ENCODE measurements around the gene MLH1.
"Not testable (repeated sequence)": the region's sequence is repeated elsewhere in the genome, so short reads cannot be mapped to it uniquely, and the experiment has no call there.

Gene MLH1

DNA sequence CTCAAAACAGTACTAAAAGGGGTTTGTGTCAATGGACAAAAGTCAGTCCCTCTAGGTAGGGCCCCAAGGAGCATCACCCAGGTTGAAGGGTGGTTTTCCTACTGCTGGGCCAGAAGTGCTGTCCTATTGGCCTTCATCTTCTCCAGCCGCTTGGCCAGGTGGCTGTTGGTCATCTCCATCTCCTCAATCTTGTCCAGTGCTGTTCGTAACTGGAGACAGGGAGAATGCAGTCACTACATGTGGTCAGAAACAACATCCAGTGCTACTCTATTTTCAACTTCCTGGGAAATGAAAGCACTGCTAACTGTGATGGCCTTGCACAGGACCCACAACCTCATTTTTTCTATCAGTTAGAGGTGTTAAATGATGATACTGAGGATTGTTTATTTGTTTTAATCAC, 60.4 kb downstream of the MLH1 start:
- Mint-ChIP-seq H3K27ac (ENCODE audit: low read depth) (no peak overlapping the region), H3K4me3 (no peak overlapping the region), H3K27me3 (no peaks in the 10 kb centered on the region), H3K9me3 (no peaks in the 10 kb centered on the region), H3K4me1 (no peaks in the 10 kb centered on the region), H3K36me3 (ENCODE audit: insufficient read depth) (peaks cover 47% of the 10 kb centered on the region)
- DNase-seq (ENCODE audit: low spot score in 2 of 2) (no peak), ATAC-seq (replicated peaks; ENCODE audit: extremely low read depth, poor library complexity, severe bottlenecking) (no peak)

DNA sequence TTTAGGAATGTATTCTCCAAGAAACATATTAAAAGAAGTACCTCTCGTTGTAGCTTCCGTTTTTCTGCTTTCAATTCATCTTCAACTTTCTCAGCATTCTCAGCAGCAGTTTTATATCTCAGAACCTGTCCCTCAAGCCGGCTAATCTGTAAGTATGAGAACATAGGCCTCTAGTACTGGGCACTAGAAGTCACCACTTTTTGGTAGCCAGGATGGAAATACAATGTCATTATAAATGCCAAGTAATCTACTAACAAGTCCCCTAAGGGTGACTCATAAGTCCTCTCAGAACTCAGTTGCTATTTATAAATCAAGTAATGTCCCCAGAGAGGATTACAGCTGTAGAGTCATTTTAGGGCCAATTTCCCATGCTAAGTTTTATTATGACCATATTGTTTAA, 61.1 kb downstream of the MLH1 start:
- H3K27me3 Mint-ChIP-seq = no peaks in the 10 kb centered on the region
- no peak overlapping the region for H3K4me3 Mint-ChIP-seq
- no peak for ATAC-seq (replicated peaks; ENCODE audit: extremely low read depth, poor library complexity, severe bottlenecking)
- H3K9me3 Mint-ChIP-seq = no peaks in the 10 kb centered on the region
- H3K36me3 Mint-ChIP-seq (ENCODE audit: insufficient read depth) = peaks cover 43% of the 10 kb centered on the region
- H3K27ac Mint-ChIP-seq (ENCODE audit: low read depth) = no peak overlapping the region
- H3K4me1 Mint-ChIP-seq = no peaks in the 10 kb centered on the region
- no peak for DNase-seq (ENCODE audit: low spot score in 2 of 2)

DNA sequence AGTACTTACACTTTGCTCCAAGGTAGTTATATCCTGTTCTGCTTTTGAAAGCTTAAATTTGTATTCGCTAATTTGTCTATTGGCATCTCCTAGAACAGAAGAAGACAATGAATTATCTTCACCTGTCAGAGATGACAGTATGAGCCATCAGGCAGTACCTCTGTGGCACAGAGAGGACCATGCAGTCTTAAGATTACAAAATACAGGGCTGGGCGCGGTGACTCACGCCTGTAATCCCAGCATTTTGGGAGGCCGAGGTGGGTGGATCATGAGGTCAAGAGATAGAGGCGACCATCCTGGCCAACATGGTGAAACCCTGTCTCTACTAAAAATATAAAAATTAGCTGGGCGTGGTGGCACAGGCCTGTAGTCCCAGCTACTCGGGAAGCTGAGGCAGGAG, 61.8 kb downstream of the MLH1 start:
- DNase-seq (ENCODE audit: low spot score in 2 of 2); ATAC-seq (replicated peaks; ENCODE audit: extremely low read depth, poor library complexity, severe bottlenecking); H3K27me3 Mint-ChIP-seq; H3K9me3 Mint-ChIP-seq; H3K4me3 Mint-ChIP-seq; H3K27ac Mint-ChIP-seq (ENCODE audit: low read depth); H3K4me1 Mint-ChIP-seq: not testable (repeated sequence)
- peaks cover 37% of the 10 kb centered on the region for H3K36me3 Mint-ChIP-seq (ENCODE audit: insufficient read depth)

DNA sequence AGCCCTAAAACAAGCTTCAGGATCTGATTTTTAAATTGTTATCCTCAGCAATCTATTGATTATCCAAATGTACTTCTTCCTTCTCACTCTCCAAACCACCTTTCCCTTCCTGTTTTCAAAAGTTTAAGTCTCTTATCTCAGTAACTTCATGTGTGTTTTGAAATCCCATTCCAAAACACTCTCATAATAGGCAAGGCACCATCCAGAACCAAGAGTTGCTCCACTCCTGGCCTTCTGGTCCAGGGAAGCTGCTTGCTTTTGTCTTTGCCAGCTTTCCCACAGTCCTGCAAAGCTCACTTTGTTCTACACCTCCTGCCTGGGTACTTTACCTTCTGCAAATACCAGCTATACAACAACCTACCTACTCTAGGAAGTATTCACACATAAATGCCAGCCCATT, 63.5 kb downstream of the MLH1 start:
- H3K4me1 Mint-ChIP-seq = no peaks in the 10 kb centered on the region
- no peaks in the 10 kb centered on the region for H3K27me3 Mint-ChIP-seq
- no peaks in the 10 kb centered on the region for H3K9me3 Mint-ChIP-seq
- peaks cover 29% of the 10 kb centered on the region for H3K36me3 Mint-ChIP-seq (ENCODE audit: insufficient read depth)
- no peak overlapping the region for H3K4me3 Mint-ChIP-seq
- peak overlapping the region; percentile 56 for H3K27ac Mint-ChIP-seq (ENCODE audit: low read depth)
- ATAC-seq (replicated peaks; ENCODE audit: extremely low read depth, poor library complexity, severe bottlenecking) = no peak
- no peak for DNase-seq (ENCODE audit: low spot score in 2 of 2)

DNA sequence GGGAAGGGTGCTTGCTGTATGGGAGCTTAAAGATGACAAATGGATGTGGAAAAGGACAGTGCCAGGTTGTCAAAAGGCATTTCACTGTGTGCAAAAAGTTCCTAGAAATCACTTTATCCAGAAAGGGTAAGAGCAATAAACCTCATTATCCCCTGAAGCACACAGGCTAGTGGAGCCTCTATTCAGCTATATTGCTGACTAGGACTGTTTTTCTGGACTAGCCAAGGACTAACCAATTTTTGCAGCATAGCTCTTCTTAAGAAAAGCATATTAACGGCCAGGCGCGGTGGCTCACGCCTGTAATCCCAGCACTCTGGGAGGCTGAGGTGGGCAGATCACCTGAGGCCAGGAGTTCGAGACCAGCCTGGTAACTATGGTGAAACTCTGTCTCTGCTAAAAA, 64.8 kb downstream of the MLH1 start:
- H3K27ac Mint-ChIP-seq (ENCODE audit: low read depth) = no peak overlapping the region
- no peaks in the 10 kb centered on the region for H3K4me1 Mint-ChIP-seq
- H3K27me3 Mint-ChIP-seq = no peaks in the 10 kb centered on the region
- H3K9me3 Mint-ChIP-seq = no peaks in the 10 kb centered on the region
- peaks cover 34% of the 10 kb centered on the region for H3K36me3 Mint-ChIP-seq (ENCODE audit: insufficient read depth)
- ATAC-seq (replicated peaks; ENCODE audit: extremely low read depth, poor library complexity, severe bottlenecking) (no peak), DNase-seq (ENCODE audit: low spot score in 2 of 2) (no peak)
- no peak overlapping the region for H3K4me3 Mint-ChIP-seq

DNA sequence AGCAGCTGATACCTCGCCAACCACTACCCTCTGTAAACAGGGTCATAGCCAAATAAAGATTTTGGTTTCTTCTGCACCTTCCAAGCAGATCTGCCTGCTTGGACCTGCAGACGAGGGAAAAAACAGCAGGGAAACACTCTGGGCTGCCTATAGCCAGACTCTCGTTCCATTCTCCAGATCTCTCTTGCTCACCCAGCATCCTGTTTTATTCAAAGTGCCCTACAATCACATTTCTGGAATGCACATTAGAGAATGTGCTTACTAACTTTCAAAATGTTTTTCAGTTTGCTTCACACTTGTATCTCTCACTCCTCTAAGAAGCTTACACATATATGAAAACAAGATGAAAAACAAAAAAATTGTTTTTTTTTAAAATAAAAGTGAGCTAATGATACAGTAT, 71.4 kb downstream of the MLH1 start:
- Mint-ChIP-seq H3K27me3 (no peaks in the 10 kb centered on the region), H3K36me3 (ENCODE audit: insufficient read depth) (peaks cover 23% of the 10 kb centered on the region), H3K4me1 (peaks cover 5% of the 10 kb centered on the region), H3K4me3 (no peak overlapping the region), H3K9me3 (no peaks in the 10 kb centered on the region), H3K27ac (ENCODE audit: low read depth) (no peak overlapping the region)
- no peak for DNase-seq (ENCODE audit: low spot score in 2 of 2)
- no peak for ATAC-seq (replicated peaks; ENCODE audit: extremely low read depth, poor library complexity, severe bottlenecking)

DNA sequence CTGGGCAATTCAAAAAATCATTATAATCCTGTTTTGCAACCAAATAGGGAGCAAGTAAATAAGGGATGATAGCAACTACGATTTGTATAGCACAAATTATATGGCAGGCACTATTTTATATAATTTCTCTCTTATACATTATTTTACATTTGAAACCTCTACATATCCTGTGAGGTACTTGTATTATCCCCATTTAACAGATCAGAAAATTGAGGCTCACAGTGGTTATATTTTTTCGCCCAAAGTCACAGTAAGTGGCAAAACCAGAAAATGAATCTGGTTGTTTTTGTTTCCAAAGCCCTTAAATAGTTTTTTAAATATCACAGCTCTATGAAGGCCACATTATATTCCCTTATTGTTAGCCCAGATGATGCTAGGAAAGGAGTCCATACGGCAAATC, 74.3 kb downstream of the MLH1 start:
- no peak for DNase-seq (ENCODE audit: low spot score in 2 of 2)
- H3K9me3 Mint-ChIP-seq = no peaks in the 10 kb centered on the region
- no peak for ATAC-seq (replicated peaks; ENCODE audit: extremely low read depth, poor library complexity, severe bottlenecking)
- peaks cover 13% of the 10 kb centered on the region for H3K36me3 Mint-ChIP-seq (ENCODE audit: insufficient read depth)
- H3K27me3 Mint-ChIP-seq = no peaks in the 10 kb centered on the region
- H3K4me1 Mint-ChIP-seq = peaks cover 5% of the 10 kb centered on the region
- no peak overlapping the region for H3K4me3 Mint-ChIP-seq
- H3K27ac Mint-ChIP-seq (ENCODE audit: low read depth) = no peak overlapping the region

DNA sequence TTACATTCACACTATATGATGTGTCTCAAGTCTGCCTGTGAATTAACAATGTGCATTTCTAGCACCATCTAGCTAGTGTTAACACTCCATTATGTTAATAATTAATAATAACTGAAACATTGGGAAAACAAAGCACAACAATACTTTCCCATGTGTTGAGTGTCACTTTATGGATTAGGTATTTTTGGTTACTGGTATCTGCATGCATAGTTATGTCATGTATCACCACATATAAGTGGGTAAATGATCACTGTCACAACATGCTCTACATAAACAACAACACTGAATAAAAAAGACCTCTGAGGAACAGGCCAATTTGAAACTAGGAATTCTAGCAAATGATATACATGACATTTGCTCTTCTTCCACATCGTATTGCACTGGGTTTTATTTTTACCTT, 74.7 kb downstream of the MLH1 start:
- H3K36me3 Mint-ChIP-seq (ENCODE audit: insufficient read depth) = peaks cover 9% of the 10 kb centered on the region
- no peak for ATAC-seq (replicated peaks; ENCODE audit: extremely low read depth, poor library complexity, severe bottlenecking)

DNA sequence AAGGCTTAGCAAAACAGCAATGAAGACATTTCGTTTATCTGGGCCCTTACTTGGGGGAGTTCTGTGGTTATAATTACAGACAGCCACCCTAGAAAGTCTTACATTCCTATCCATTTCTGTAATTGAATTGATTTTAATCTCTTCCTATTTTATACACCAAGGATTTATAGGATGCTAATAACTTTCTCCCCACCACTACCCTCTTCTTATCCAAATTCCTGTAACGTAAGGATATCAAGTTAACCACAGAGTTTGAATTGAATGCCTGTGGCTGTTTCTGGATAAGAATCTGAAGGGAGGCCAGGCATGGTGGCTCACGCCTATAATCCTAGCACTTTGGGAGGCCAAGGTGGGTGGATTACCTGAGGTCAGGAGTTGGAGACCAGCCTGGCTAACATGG, 78.6 kb downstream of the MLH1 start:
- Mint-ChIP-seq H3K36me3 (ENCODE audit: insufficient read depth) (peaks cover 15% of the 10 kb centered on the region), H3K4me1 (no peaks in the 10 kb centered on the region), H3K27me3 (no peaks in the 10 kb centered on the region), H3K27ac (ENCODE audit: low read depth) (no peak overlapping the region), H3K4me3 (no peak overlapping the region), H3K9me3 (no peaks in the 10 kb centered on the region)
- DNase-seq (ENCODE audit: low spot score in 2 of 2) = no peak
- ATAC-seq (replicated peaks; ENCODE audit: extremely low read depth, poor library complexity, severe bottlenecking) = no peak

More for the DNA sequence above, 74.7 kb downstream of the MLH1 start:
- Mint-ChIP-seq H3K4me3 (no peak overlapping the region), H3K4me1 (peaks cover 5% of the 10 kb centered on the region), H3K27me3 (no peaks in the 10 kb centered on the region), H3K9me3 (no peaks in the 10 kb centered on the region), H3K27ac (ENCODE audit: low read depth) (no peak overlapping the region)
- DNase-seq (ENCODE audit: low spot score in 2 of 2) = no peak

DNA sequence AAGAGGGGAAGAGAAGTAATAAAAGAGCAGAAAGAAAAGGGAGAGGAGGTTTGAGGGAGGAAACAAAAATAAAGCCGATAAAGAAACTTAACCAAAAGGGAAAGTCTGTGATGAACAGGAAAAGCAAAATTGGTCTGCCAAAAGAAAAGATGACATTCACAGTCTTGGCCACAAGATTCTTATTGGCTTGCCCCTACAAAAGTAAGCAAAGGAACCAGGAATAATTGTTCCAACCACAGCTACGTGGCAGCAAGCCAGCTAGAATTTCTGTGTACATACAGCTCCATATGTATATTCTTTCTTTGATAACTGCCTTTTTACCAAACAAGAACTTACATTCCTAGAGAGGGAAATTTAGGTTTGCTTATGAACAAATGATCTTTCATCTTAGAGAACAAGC, 79.6 kb downstream of the MLH1 start:
- DNase-seq (ENCODE audit: low spot score in 2 of 2) = no peak
- no peak overlapping the region for H3K4me3 Mint-ChIP-seq
- H3K9me3 Mint-ChIP-seq = no peaks in the 10 kb centered on the region
- H3K27ac Mint-ChIP-seq (ENCODE audit: low read depth) = no peak overlapping the region
- peaks cover 15% of the 10 kb centered on the region for H3K36me3 Mint-ChIP-seq (ENCODE audit: insufficient read depth)
- no peak for ATAC-seq (replicated peaks; ENCODE audit: extremely low read depth, poor library complexity, severe bottlenecking)
- H3K4me1 Mint-ChIP-seq = no peaks in the 10 kb centered on the region
- no peaks in the 10 kb centered on the region for H3K27me3 Mint-ChIP-seq

DNA sequence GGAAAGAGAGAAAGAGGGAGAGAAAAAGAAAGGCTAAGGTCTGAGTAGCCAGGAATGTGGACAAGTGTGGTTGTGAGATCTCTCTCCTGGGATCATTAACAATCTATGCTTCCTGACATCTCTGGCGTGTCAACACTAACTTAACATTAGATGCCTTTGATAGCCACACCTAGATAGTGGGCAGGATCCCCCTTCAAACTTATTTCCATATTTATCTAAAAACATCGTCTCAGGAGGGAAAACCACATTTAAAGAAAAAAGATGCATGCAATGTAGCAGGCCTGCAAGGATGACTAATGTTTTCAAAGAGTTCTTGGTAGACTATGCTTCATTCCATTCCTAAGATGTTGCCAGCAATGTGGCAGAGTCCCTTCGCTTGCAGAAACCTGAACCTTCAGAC, 80.9 kb downstream of the MLH1 start:
- ATAC-seq (replicated peaks; ENCODE audit: extremely low read depth, poor library complexity, severe bottlenecking) (no peak), DNase-seq (ENCODE audit: low spot score in 2 of 2) (no peak)
- Mint-ChIP-seq H3K36me3 (ENCODE audit: insufficient read depth) (peaks cover 16% of the 10 kb centered on the region), H3K9me3 (no peaks in the 10 kb centered on the region), H3K27me3 (no peaks in the 10 kb centered on the region), H3K4me1 (no peaks in the 10 kb centered on the region), H3K27ac (ENCODE audit: low read depth) (no peak overlapping the region), H3K4me3 (no peak overlapping the region)

DNA sequence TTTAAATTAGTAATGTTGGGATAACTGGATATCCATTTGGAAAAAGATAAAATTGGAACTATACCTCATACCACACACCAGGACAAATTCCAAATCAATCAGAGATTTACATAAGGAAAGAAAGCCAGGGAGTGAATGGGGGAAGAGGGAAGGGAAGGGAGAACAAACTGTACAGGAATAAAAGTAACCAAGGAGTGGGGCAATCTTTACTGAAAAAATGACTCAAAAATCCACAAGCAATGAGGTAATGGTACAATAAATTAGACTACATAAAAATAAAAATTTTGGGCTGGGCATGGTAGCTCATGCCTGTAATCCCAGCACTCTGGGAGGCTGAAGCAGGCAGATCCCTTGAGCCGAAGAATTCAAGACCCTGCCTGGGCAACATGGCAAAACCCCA, 82.6 kb downstream of the MLH1 start:
- H3K27ac Mint-ChIP-seq (ENCODE audit: low read depth) = peak overlapping the region; percentile 29
- no peaks in the 10 kb centered on the region for H3K4me1 Mint-ChIP-seq
- H3K27me3 Mint-ChIP-seq = no peaks in the 10 kb centered on the region
- DNase-seq (ENCODE audit: low spot score in 2 of 2) = no peak
- H3K9me3 Mint-ChIP-seq = no peaks in the 10 kb centered on the region
- peaks cover 21% of the 10 kb centered on the region for H3K36me3 Mint-ChIP-seq (ENCODE audit: insufficient read depth)
- no peak for ATAC-seq (replicated peaks; ENCODE audit: extremely low read depth, poor library complexity, severe bottlenecking)
- no peak overlapping the region for H3K4me3 Mint-ChIP-seq

DNA sequence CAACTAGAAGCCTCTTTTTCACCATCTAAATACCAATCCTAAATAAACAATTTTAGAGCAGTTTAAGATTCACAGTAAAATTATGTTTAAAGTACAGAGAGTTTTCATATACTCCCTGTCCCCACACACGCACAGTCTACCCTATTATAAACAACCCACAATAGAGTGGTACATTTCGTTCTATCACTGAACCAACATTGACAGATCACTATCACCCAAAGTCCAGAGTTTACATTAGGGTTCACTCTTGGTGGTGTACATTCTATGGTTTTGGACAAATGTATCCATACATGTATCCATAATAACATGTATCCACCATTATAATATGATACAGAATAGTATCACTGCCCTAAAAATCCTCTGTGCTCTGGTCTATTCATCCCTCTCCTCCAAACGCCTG, 89.0 kb downstream of the MLH1 start:
- H3K9me3 Mint-ChIP-seq = no peaks in the 10 kb centered on the region
- DNase-seq (ENCODE audit: low spot score in 2 of 2) (no peak), ATAC-seq (replicated peaks; ENCODE audit: extremely low read depth, poor library complexity, severe bottlenecking) (no peak)
- no peak overlapping the region for H3K27ac Mint-ChIP-seq (ENCODE audit: low read depth)
- H3K4me1 Mint-ChIP-seq = no peaks in the 10 kb centered on the region
- peaks cover 16% of the 10 kb centered on the region for H3K36me3 Mint-ChIP-seq (ENCODE audit: insufficient read depth)
- no peaks in the 10 kb centered on the region for H3K27me3 Mint-ChIP-seq
- H3K4me3 Mint-ChIP-seq = no peak overlapping the region

DNA sequence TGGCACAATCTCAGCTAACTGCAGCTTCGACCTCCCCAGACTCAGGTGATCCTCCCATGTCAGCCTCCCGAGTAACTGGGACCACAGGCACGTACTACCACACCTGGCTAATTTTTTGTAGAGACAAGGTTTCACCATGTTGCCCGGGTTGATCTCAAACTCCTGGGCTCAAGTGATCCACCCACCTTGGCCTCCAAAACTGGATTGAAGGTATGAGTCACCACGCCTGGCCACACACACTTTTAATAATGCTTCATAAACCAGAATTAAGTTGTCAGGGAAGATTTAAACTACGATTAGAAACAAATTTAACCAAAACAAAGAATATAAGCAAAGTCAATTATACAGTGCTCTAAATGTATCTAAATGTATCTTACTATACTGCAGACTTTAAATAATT, 93.6 kb downstream of the MLH1 start:
- DNase-seq (ENCODE audit: low spot score in 2 of 2) (no peak), ATAC-seq (replicated peaks; ENCODE audit: extremely low read depth, poor library complexity, severe bottlenecking) (no peak)
- Mint-ChIP-seq H3K27me3 (no peaks in the 10 kb centered on the region), H3K4me3 (no peak overlapping the region), H3K36me3 (ENCODE audit: insufficient read depth) (peaks cover 18% of the 10 kb centered on the region), H3K9me3 (no peaks in the 10 kb centered on the region), H3K27ac (ENCODE audit: low read depth) (no peak overlapping the region), H3K4me1 (no peaks in the 10 kb centered on the region)
